ENCODE measurements around the gene BNC2.
"Not testable (repeated sequence)": the region's sequence is repeated elsewhere in the genome, so short reads cannot be mapped to it uniquely, and the experiment has no call there.

Gene BNC2

GRCh38 chr9:16575142-16575985 lies 295.1 kb downstream of the BNC2 start:
- DNase-seq: no peak

GRCh38 chr9:16572005-16572734 lies 298.3 kb downstream of the BNC2 start:
- no peak for DNase-seq

- DNase-seq: no peak
These were observed 299.2 kb downstream of the BNC2 start for GRCh38 chr9:16571127-16571802.

GRCh38 chr9:16563446-16563845 lies 307.0 kb downstream of the BNC2 start:
- DNase-seq: no peak

- DNase-seq: no peak
These were observed 309.3 kb downstream of the BNC2 start for GRCh38 chr9:16561121-16561520.

- no peak for DNase-seq
These were observed 310.9 kb downstream of the BNC2 start for GRCh38 chr9:16559418-16560188.

- no peak for DNase-seq
These were observed 314.7 kb downstream of the BNC2 start for GRCh38 chr9:16555802-16556201.

- DNase-seq: no peak
These were observed 316.5 kb downstream of the BNC2 start for GRCh38 chr9:16553869-16554540.

GRCh38 chr9:16552252-16552651 lies 318.2 kb downstream of the BNC2 start:
- DNase-seq: no peak

- no peak for DNase-seq
These were observed 318.8 kb downstream of the BNC2 start for GRCh38 chr9:16551692-16552091.

GRCh38 chr9:16545639-16546038 lies 324.8 kb downstream of the BNC2 start:
- DNase-seq: no peak

GRCh38 chr9:16544842-16545241 lies 325.6 kb downstream of the BNC2 start:
- DNase-seq: no peak

GRCh38 chr9:16543686-16544085 lies 326.8 kb downstream of the BNC2 start:
- DNase-seq: no peak

GRCh38 chr9:16543225-16543624 lies 327.2 kb downstream of the BNC2 start:
- DNase-seq: no peak

GRCh38 chr9:16542290-16542689 lies 328.2 kb downstream of the BNC2 start:
- DNase-seq: no peak

- DNase-seq: no peak
These were observed 329.5 kb downstream of the BNC2 start for GRCh38 chr9:16540743-16541613.

- not testable (repeated sequence) for DNase-seq
These were observed 330.8 kb downstream of the BNC2 start for GRCh38 chr9:16539626-16540025.

- no peak for DNase-seq
These were observed 334.9 kb downstream of the BNC2 start for GRCh38 chr9:16535555-16535954.

GRCh38 chr9:16532681-16533450 lies 337.6 kb downstream of the BNC2 start:
- DNase-seq: no peak

GRCh38 chr9:16532272-16532671 lies 338.2 kb downstream of the BNC2 start:
- no peak for DNase-seq
